GM12891 (cell line): ENCODE data around the gene GPR32.
A peak's percentile ranks its signal among the peaks of the same experiment; 100 is the strongest.

Source experiments
- POLR2A ChIP-seq: IDR thresholded peaks from 2 replicates; pipeline ENCODE4 v1.6.1; 2011; ENCODE audit warnings: low read depth, low read length, control low read depth
- POLR2AphosphoS5 ChIP-seq: IDR thresholded peaks from 2 replicates; pipeline ENCODE4 v1.6.1; 2011; ENCODE audit warnings: low read depth, low read length, control low read depth
- TAF1 ChIP-seq: IDR thresholded peaks from 2 replicates; pipeline ENCODE4 v1.6.1; 2011; ENCODE audit warnings: low read depth, low read length, control low read depth

DNA sequence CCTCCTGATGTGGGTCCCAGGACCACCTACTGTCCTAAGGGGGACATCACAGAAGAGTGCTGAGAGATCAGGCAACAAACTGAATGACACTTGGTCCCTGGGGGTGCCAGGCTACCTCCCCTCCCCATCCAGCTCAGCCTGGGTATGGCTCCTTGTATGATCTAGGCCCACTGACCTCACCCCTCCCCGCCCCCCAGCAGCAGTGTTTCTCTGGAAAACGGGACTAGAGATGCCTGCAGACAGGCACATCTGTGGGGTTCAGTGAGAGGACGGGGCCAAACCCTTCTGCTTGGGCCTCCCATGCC, 29.2 kb downstream of the GPR32 start:
- peak; percentile 28; the same call in 1 of the 2 replicates for TF ChIP-seq POLR2AphosphoS5
- TF ChIP-seq TAF1 = no peak
- TF ChIP-seq POLR2A = no peak
